SH-SY5Y (cell line): Measurements from ENCODE around the gene STAMBP.

Experiments
- GATA2 ChIP-seq: IDR thresholded peaks from 2 replicates; pipeline ENCODE4 v1.6.1; 2011; ENCODE audit warnings: mild to moderate bottlenecking, low read depth, low read length
- GATA3 ChIP-seq: IDR thresholded peaks from 2 replicates; pipeline ENCODE4 v1.6.1; 2011; ENCODE audit warnings: low read depth, mild to moderate bottlenecking, low read length, moderate library complexity

Gene STAMBP

DNA sequence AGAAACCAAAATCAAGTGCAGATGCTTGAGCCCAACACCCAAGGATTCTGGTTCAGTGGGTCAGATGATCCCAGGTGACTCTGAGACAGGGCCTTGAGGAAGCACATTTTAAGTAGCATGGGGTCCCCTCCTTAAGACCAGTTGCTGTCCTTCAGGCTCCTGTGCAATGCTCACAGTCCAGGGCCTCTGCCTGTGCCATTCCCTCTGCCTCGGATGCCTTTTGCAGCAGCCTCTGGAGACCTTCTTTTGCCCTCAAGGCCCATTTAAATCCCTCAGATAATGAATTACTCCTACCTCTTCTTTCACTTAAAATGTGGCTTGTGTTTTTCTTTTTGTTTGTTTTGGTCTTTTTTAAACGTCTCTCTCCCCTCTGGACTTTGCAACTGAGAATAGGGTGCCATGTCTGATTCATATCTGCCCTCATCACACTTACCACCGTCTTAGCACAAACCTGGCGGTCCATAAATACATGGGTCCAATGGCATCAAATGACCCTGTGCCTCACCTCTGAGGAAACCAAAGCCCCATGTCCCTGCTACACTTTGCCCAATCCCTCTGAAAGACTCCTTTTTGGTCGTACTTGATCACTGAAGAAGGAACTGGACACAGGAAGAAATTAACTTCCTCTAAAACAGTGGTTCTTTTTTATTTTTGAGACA is 78.2 kb downstream of the STAMBP start:
- no peak for TF ChIP-seq GATA3

DNA sequence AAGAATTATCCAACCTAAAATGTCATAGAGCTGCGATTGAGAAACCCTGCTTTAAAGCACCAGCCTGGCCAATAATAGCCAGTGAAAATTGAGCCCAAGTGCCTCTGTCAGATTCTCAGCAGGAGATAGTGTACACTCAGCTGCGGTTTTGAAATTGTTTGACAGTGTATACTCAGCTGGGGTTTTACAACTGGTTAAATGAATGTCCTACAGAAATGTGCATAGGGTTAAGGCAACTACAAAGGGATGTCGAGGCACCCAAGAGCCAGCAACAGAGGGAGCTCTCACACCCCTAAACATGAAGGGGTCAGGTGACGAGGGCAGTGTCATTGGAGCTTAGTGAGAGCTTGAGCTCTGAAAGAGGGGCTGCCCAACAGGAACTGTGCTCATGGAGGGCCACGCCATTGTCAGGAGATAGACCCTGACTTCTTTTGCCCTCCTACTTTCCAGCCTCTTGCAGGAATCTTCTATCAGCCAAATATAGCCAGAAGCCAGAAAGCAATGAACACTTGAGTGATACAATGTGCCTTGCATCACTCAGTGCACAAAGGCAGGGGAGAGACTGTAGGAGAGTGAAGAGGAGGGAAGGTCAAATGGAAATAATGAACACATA is 79.2 kb downstream of the STAMBP start:
- no peak for TF ChIP-seq GATA3
- no peak for TF ChIP-seq GATA2

- TF ChIP-seq GATA3 (no peak), GATA2 (no peak)
Measured at GRCh38 chr2:73908689-73909652, 80.2 kb downstream of the STAMBP start.

DNA sequence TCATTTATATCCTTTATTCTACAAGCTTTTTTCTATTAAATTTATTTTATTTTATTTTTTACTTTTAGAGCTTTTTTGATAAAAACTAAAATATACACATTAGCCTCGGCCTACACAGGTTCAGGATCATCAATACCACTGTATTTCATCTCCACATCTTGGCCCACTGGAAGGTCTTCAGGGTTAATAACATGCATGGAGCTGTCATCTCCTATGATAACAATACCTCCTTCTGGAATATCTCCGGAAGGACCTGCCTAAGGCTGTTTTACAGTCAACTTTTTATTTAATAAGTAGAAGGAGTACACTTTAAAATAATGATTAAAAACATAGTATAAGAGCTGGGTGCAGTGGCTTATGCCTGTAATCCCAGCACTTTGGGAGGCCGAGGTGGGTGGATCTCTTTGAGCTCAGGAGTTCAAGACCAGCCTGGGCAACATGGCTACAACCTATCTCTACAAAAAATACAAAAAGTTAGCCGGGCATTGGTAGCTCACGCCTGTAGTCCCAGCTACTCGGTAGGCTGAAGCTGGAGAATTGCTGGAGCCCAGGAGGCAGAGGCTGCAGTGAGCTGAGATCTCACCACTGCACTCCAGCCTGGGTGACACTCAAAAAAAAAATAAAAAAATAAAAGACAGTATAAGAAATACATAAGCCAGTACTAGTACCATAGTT is 82.2 kb downstream of the STAMBP start:
- TF ChIP-seq GATA3: no peak
- no peak for TF ChIP-seq GATA2

DNA sequence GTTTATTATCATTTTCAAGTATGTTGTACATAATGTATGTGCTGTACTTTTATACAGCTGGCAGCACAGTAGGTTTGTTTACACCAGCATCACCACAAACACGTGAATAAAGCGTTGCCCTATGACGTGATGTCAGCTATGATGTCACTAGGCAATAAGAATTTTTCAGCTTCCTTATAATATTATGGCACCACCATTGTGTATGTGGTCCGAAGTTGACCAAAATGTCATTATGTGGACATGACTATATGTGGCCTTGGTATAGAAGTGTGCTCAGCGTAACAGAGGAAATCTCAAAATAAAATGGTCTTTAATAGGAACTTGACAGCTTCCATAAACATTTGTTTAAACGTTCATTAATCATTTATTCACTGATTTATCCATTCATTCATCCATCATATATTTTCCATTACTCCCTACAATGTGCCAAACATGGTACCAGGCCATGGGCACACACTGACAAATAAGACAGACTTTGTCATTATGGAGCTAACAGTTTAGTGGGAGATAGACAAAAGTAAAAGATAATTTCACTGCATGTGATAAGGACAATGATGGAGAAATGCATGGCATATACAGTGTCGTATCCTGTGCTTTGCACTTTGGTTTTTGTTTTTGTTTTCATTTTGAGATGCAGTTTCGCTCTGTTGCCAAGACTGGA is 82.9 kb downstream of the STAMBP start:
- no peak for TF ChIP-seq GATA3
- TF ChIP-seq GATA2: no peak

GRCh38 chr2:73913414-73914054 is 84.8 kb downstream of the STAMBP start:
- TF ChIP-seq GATA2: no peak
- TF ChIP-seq GATA3: no peak

DNA sequence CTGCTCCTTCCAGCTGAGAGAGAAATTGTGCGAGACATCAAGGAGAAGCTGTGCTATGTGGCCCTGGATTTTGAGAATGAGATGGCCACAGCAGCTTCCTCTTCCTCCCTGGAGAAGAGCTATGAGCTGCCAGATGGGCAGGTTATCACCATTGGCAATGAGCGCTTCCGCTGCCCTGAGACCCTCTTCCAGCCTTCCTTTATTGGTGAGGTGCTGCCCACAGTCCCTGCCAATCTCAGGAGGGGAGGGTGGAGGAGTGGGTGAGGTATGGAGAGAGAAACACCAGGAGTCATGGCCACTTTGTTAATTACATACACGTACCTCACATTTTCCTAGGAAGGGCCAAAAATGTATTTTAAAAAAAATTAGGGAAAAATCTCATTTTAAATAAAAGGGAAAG is 85.9 kb downstream of the STAMBP start:
- no peak for TF ChIP-seq GATA2
- TF ChIP-seq GATA3: no peak

DNA sequence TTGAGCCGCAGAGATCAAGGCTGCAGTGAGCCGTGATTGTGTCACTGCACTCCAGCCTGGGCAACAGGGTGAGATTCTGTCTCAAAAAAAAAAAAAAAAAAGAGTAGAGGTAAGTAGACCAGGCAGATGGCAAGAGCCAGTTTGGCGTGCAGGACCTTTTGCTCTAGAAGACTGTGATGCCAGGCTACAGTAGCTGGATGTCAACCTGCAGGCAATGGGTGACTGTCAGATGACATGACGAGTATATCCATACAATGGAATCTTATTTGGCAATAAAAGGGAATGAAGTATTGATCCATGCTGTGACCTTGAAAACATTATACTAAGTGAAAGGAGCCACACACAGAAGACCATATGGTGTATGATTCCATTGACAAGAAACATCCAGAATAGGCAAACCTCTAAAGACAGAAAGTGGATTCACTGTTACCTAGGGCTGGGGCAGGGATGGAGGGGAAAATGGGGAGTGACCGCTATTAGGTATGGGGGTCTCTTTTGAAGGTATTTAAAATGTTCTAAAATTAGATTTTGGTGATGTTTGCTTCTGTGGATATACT is 86.8 kb downstream of the STAMBP start:
- TF ChIP-seq GATA2 (no peak), GATA3 (no peak)

- TF ChIP-seq GATA2 (no peak), GATA3 (no peak)
Measured at GRCh38 chr2:73916666-73917065, 87.9 kb downstream of the STAMBP start.

GRCh38 chr2:73917296-73917695 is 88.5 kb downstream of the STAMBP start:
- TF ChIP-seq GATA2 (no peak), GATA3 (no peak)

- TF ChIP-seq GATA2 (no peak), GATA3 (no peak)
Measured at GRCh38 chr2:73917696-73918207, 89.0 kb downstream of the STAMBP start.

- TF ChIP-seq GATA2: no peak
- no peak for TF ChIP-seq GATA3
Measured at GRCh38 chr2:73918856-73919255, 90.1 kb downstream of the STAMBP start.
